ENCODE data around the gene MRTFA. TPM values are rescaled to one million over a fixed set of nuclear protein-coding genes. Genes with fewer than 3 reads are reported as not detected.
A peak's percentile ranks its signal among the peaks of the same experiment; 100 is the strongest.
"Not testable (repeated sequence)": the region's sequence is repeated elsewhere in the genome, so short reads cannot be mapped to it uniquely, and the experiment has no call there.

Gene MRTFA
- total RNA-seq, 1 experiment from 2014 or later: 56.5 TPM

DNA sequence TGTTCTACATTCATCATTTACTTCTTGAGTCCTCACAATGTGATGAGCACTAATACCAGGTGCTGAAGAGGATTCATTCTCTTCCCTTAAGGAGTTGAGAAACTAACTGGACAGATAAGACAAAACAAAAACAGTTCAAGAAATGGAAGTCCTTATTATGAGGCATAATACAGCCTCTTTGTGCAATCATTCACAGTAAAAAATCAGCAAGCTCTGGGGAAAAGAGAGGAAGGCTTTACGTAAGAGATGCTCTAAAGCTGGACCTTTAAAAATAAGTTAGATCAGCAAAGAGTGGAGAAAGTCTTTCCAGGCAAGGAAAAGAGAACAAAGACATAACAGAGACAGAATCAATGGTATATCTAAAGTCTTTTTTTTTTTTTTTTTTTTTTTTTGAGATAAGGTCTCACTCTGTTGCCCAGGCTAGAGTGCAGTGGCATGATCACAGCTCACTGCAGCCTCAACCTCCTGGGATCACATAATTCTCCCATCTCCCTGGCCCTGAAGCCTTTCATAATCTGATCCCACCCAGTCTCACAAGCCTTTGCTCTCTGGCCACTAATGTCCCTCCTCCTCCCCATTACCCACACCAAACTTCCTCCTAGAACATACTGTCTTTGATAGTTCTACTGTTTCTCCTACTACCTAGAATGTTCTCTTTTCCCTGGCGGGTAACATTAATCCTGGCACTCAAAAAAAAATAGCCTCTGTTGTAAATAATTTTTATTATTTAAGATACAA, 40.9 kb downstream of the MRTFA start:
- DNase-seq (ENCODE audit: low spot score): no peak

DNA sequence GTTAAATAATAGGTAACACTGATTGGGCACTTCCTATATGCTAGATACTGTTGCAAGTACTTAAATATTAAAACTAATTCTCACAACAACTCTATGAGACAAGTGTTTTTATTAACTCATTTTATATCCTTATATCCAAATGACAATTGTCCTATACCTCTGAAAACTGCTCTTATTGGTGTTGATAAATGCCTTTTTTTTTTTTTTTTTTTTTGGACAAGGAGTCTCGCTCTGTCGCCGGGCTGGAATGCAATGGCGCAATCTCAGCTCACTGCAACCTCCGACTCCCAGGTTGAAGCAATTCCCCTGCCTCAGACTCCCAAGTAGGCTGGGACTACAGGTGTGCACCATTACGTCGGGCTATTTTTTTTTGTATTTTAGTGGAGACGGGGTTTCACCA, 41.6 kb downstream of the MRTFA start:
- DNase-seq (ENCODE audit: low spot score): no peak

DNA sequence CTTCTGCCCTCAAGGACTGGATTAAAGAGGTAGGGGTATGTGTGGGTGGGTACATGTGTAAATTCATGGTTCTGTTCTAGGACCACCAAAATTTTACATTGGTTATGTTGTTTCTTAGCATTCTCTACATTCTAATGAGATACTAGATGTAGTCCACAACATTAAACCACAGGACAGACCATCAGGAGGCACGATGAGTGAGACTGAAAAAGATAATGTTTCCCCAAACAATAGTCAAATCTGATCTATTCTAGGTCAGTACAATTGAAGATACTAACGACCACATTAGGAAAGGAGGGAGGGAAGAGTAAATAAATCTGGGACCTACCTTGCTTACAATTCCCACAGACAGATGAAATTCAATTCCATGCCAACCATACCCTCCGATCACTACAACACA, 42.2 kb downstream of the MRTFA start:
- no peak for DNase-seq (ENCODE audit: low spot score)

DNA sequence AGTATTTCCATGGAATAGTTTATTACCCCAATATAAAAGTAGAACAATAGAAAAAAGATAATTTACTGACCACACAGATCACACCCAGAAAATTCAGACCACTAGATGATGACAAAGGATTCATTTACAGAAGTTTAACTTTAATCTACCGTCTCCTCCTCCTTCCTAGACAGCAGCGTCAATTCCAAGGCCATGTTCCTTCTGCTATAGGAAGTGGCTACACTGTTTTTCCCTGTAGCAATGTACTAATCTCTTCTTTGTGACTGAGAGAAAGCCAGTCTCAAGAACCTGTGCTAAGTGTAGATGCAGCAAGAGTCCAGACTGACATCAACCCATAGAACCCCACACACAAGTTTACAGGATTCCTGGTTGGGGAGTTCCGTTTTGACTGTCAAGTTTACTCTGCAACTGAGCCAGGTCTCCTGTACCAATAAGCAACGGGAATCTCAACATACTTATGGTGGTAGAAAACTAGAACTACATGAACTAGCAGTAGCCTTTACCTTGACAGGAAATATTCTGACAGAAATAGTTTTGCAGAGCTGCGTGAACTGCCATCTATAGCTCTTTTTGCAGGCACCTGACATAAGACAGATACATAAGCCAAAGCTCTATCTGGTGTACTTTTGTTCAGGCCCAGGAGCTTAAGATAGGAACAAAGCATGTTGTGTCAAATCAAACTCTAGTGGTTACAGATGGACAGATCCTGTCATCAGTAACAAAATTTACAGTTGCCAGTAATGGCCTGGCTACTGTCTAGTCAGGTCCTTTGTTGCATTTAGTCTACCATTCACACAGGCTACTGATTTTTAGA, 42.9 kb downstream of the MRTFA start:
- DNase-seq (ENCODE audit: low spot score): no peak

DNA sequence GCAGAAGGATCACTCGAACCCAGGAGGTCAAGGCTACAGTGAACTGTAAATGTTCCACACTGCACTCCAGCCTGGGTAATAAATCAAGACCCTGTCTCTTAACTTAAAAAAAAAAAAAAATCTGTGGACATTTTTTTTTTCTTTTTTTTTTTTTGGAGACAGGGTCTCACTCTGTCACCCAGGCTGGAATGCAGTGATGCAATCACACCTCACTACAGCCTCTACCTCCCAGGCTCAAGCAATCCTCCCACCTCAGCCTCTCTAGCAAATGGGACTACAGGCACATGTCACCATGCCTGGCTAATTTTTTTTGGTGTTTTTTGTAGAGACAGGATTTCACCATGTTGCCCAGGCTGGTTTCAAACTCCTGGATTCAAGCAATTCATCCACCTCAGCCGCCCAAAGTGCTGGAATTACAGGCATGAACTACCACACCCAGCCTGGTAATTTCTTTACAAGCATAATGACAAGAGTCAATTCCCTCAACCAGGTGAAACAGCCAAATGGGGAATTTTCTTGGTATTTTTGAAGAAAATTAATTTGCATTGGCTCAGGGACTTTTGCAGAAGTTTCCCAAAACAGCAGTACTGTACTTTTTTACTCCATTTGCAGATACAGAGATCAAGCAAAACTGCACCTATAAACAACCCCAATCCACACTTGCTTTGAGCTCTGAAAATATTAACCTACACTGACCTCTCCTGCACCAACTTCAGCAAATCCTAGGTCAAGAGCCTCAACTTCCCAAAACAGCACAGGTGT, 44.0 kb downstream of the MRTFA start:
- DNase-seq (ENCODE audit: low spot score): no peak

DNA sequence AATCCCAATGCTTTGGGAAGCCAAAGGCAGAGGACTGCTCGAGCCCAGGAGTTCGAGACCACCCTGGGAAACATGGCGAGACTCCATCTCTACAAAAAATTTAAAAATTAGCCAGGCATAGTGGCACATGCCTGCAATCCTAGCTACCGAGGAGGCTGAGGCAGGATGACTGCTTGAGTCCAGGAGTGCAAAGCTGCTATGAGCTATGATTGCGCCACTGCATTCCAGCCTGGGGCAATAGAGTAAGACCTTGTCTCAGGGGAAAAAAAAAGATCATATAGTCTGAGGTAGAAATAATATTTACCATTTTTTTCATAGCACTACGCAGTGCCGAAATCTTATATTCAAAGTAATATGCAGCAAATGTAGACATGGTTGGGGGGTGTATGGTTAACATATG, 47.8 kb downstream of the MRTFA start:
- DNase-seq (ENCODE audit: low spot score): no peak

DNA sequence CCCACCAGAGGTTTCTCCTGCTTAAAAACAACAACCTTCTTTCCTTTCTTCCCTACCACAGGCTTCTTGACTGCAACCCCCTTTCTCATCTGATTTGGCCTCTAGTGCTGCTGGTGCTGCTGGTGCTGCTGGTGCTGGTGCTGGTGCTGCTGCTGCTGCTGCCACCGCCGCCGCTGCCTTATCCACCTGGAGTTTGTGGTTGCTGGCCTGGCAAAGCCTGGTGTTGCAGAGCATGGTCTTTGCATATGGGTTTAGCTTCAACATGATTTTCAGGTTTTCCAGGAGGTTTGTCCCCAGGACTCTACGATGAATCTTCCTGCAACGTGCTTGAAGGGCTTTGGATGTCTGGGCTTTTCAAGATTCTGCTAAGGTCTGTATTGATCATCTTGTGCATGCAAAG, 49.7 kb downstream of the MRTFA start:
- DNase-seq (ENCODE audit: low spot score): no peak

DNA sequence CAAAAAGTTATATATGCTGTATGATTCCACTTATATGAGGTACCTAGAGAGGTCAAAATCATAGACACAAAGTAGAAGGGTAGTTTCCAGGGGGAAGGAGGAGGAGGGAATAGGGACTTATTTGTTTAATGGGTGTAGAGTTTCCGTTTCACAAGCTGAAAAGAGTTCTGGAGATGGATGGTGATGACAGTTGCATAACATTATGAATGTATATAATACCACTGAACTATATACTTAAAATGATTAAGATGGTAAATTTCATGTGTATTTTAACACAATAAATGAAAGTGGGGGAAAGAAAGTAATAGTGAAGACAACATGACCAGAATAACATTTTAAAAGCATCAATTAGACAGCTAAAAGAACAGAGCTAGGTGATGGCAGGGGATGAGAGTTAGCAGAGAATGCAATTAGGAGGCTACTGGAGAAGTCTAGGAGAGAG, 51.2 kb downstream of the MRTFA start:
- no peak for DNase-seq (ENCODE audit: low spot score)

DNA sequence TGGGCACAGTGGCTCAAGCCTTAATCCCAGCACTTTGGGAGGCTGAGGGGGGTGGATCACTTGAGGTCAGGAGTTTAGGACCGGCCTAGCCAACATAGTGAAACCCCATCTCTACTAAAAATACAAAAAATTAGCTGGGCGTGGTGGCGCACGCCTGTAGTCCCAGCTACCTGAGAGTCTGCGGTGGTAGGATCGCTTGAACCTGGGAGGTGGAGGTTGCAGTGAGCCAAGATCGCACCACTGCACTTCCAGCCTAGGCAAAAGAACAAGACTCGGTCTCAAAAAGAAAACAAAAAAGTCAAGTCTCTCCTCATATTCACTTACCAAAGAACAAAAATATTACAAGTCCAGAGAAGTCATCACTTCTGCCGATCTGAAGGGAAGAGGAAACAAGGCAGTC, 51.8 kb downstream of the MRTFA start:
- DNase-seq (ENCODE audit: low spot score): not testable (repeated sequence)

DNA sequence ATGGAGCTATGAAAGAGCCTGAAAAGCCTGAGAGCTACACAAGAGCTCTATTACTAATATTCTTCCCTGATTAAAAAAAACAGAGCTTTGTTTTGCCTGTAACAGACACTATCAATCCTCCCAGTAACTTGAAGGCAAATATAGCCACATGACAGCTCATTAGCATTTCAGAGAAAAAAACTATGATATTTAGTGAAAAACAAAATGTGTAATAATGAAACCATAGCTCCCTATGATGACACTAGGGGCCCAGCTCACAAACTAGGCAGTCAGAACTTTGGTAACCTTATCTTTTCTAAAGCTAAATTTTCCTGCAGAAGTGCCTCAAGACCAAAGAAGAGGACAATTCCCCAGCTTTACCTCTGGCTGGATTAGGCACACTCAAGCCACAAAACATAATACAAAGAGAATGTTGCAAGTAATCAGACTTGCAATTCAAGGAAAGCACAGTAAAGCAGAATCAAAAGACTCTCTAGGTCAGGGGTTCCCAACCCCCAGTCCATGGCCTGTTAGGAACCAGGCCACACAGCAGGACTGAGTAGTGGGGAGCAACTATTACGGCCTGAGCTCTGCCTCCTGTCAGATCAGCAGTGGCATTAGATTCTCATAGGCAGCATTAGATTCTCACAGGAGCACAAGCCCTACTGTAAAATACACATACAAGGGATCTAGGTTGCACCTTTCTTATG, 53.3 kb downstream of the MRTFA start:
- no peak for DNase-seq (ENCODE audit: low spot score)

DNA sequence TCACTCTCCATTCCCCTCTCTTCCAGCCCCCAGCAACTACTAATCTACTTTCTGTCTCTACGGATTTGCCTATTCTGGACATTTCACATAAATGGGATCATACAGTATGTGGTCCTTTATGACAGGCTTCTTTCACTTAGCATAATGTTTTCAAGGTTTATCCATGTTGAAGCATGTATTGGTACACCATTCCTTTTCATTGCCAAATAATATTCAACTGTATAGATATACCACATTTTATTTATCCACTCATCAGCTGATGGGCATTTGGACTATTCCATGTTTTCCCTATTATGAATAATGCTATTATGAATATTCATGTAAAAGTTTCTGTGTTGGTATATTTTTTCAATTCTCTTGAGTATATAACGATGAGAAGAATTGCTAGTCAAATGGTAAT, 54.5 kb downstream of the MRTFA start:
- no peak for DNase-seq (ENCODE audit: low spot score)

DNA sequence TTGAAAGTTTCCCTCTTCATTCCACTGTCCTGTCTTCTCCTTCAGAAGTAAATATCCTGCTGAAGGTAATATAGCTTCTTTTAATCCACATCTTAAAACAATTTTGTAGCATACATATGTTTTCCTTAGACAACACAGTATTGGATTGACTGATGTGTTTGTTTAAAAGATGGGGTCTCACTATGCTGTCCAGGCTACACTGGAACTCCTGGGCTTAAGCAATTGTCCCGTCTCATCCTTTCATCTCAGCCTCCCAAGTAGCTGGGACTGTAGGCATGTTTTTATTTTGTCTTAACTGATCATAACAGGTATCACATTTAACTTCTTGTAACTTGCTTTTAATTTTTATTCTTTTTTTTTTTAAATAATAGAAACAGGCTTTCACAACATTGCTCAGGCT, 55.9 kb downstream of the MRTFA start:
- no peak for DNase-seq (ENCODE audit: low spot score)

DNA sequence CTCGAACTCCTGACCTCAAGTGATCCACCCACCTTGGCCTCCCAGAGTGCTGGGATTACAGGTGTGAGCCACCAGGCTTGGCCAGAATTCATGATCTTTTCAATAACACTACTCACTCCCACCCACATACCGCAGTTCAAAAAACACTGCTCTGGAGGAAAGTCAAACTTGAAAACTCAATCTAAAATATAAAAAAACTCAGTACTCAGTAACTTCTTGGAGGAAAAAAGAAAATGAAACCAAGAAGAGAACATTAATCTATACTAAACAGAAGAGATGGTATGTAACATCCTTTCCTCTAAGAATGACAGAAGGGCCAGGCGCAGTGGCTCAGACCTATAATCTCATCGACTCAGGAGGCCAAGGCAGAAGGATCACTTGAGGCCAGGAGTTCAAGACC, 58.3 kb downstream of the MRTFA start:
- DNase-seq (ENCODE audit: low spot score): no peak

DNA sequence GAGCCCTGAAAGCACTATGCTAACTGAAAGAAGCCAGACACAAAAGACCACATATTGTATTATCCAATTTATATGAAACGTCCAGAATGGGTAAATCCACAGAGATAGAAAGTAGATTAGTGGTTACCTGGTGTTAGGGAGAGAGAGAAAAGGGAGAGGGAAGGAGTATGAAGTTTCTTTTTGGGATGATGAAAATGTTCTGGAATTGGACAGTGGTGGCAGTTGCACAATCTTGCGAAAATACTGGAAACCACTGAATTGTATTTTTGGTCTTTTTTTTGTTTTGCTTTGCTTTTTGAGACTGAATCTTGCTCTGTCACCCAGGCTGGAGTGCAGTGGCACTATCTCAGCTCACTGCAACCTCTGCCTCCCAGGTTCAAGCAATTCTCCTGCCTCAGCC, 63.5 kb downstream of the MRTFA start:
- no peak for DNase-seq (ENCODE audit: low spot score)

DNA sequence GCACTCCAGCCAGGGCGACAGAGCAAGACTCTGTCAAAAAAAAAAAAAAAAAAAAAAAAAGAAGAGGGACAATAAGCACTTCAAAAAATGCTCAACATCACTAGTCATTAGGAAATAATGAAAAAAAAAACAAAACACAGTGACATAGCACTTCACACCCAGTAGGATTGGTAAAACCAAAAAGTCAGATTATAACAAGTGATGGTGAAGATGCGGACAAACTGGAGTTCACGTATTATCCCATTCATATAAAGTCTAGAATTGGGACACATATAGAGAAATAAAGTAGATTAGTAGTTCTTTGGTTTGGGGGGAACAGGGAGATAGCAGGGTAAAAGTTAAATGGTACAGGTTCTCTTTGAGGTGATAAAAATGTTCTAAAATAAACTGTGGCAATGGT, 64.6 kb downstream of the MRTFA start:
- no peak for DNase-seq (ENCODE audit: low spot score)

DNA sequence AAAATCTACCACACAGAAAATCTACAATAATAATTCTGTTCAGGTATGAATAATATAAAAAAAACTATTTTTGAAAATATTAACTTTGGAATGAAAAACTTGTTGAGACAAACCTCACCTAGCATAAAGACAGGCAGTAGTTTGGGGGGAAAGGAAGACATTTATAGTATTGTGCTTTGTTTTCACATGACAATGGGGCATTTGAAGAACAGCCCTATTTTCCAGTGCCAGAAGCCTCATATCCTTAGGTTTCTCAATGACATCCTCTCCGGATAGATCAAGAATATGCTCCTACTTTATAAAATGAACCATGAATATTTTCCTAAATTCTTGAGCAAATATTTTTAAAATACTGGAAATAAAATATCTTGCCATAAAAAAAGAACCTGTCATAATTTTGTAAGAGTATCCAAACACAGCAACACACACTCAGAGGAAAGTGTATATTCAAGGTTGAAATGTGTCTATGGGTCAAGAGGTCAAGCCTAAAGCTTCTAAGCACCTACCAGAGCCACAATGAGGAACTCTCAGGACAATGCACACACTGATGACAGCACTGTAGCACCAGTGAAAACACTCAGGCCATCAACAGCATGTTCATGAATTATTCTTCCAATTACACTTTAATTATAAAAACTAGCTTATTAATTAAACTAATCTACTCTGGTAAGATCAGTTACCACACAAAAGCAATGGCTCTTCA, 68.7 kb downstream of the MRTFA start:
- DNase-seq (ENCODE audit: low spot score): no peak

DNA sequence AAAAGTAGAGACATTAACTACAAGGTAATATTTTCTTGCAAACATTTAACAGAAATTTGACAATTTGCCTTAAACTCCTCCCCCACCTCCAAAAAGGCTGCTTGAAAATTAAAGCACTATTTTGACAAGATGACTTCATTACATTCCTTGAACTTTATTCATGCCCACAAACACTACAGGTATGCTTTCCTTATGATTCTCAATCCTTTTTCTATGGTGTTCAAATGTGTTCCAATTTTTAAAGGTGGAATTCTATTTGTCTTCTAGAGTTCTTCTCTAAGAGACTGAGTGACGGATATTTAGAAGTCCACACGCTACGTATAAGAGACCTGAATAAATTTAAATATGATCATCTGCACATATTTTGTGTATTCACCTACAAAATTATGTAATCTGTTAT, 69.4 kb downstream of the MRTFA start:
- peak; percentile 3 for DNase-seq (ENCODE audit: low spot score)

DNA sequence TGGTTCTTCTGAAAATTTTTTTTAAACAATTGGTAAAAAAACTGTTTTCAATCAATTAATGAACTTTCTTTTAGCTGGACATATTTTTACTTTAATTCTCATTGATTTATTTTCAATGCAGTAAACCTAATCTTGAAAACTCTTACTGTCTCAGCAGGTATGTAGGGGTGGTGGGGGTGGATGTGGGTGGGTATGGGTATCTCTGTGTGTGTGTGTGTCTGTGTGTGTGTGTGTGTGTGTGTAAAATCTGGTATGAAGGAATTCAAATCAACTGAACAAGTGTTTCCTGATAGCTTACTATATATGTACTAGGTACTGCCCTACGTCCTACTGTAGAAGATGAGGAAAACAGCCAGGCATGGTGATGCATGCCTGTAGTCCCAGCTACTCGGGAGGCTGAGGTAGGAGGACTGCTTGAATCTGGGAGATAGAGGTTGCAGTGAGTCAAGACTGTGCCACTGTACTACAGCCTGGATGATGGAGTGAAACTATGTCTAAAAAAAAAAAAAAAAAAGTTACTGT, 75.5 kb downstream of the MRTFA start:
- no peak for DNase-seq (ENCODE audit: low spot score)

DNA sequence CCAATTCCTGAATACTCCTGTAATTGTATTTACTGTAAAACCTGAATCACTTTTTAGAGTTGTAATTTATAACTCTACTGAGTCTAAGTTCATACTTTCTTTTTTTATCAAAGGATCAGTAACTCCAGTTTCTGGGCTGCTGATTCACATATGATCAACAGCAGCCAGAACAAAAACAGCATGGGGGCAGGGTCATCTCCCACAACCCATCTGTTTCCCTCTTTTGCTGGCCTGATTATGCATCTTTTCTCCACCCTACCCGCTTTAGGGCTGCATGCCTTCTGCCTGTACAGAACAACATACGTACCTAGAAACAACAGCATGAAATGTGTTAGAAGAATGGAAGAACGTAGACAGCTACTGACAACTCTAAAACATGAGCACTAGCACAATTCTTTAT, 76.0 kb downstream of the MRTFA start:
- DNase-seq (ENCODE audit: low spot score): no peak

DNA sequence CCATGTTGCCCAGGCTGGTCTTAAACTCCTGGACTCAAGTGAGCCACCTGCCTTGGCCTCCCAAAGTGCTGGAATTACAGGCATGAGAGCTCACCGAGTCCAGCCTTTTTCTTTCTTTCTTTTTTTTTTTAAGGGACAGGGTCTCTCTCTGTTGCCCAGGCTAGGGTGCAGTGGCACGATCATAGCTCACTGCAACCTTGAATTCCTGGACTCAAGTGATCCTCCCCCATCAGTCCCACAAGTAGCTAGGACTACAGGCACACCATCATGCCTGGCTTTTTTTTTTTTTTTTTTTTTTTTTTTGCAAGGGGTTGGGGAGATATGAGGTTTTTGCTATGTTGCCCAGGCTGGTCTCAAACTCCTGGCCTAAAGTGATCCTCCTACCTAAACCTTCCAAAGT, 78.5 kb downstream of the MRTFA start:
- DNase-seq (ENCODE audit: low spot score): no peak

DNA sequence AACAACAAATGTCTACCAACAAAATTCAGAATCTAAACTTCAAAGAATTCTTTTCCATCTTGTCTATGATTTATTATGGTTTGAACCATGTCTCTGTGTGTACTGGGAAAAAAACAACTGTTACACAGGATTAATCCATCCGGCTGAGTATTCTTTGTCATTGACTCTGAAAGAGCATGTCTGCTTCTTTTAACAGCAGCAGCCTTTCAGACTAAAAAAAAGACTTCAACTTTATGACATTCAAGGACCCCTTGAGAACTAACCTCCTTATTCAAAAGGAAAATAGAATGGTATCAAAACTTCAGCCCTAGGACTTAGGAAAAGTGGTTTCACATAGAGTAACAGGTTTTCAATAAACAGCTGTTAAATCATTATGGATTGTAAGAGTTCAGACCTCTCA, 79.9 kb downstream of the MRTFA start:
- no peak for DNase-seq (ENCODE audit: low spot score)
